ENCODE measurements around the gene CNOT6. TPM values are rescaled to one million over a fixed set of nuclear protein-coding genes. Genes with fewer than 3 reads are reported as not detected.
A peak's percentile ranks its signal among the peaks of the same experiment; 100 is the strongest.

Gene CNOT6
- total RNA-seq, 1 donor from 2014 or later = 38.5 TPM

- H3F3A ChIP-seq (ENCODE audit: low read depth) = no peaks in the 10 kb centered on the region
- no peaks in the 10 kb centered on the region for H4K20me1 ChIP-seq (ENCODE audit: low read depth)
- H3K4me1 Mint-ChIP-seq = peaks cover 4% of the 10 kb centered on the region
- H3K27ac Mint-ChIP-seq = no peak overlapping the region
- no peak overlapping the region for H3K4me2 ChIP-seq
- peaks cover 5% of the 10 kb centered on the region for H3K36me3 Mint-ChIP-seq
- peaks cover 65% of the 10 kb centered on the region for H3K27me3 ChIP-seq
- H3K4me1 ChIP-seq = peaks cover 12% of the 10 kb centered on the region
- H3K9me3 ChIP-seq (ENCODE audit: low read depth) = no peaks in the 10 kb centered on the region
- H3K36me3 ChIP-seq = no peaks in the 10 kb centered on the region
- H3K4me3 Mint-ChIP-seq = no peak overlapping the region
- H3K4me3 ChIP-seq = no peak overlapping the region
- no peak overlapping the region for H2AFZ ChIP-seq (replicated peaks)
- TF ChIP-seq EZH2phosphoT487 (IDR thresholded peaks at IDR 0.05) (no peak), EZH2 (IDR thresholded peaks at IDR 0.05) (no peak), CTCF (IDR thresholded peaks at IDR 0.05) (no peak)
- peaks cover 32% of the 10 kb centered on the region for H3K27me3 Mint-ChIP-seq (ENCODE audit: insufficient read depth, low read depth)
- DNase-seq (ENCODE audit: low spot score) = no peak
- peaks cover 13% of the 10 kb centered on the region for H3K9me3 Mint-ChIP-seq
- no peaks in the 10 kb centered on the region for H3K79me2 ChIP-seq (ENCODE audit: low read depth)
- no peak overlapping the region for H3K27ac ChIP-seq
- no peak overlapping the region for H3K9ac ChIP-seq
Observed at GRCh38 chr5:180586204-180586603, 92.0 kb downstream of the CNOT6 start.

GRCh38 chr5:180586870-180587269 lies 92.7 kb downstream of the CNOT6 start:
- Histone ChIP-seq H3K79me2 (ENCODE audit: low read depth) (no peaks in the 10 kb centered on the region), H3K27ac (no peak overlapping the region), H3K4me2 (no peak overlapping the region), H3K4me1 (peaks cover 12% of the 10 kb centered on the region), H3K4me3 (no peak overlapping the region), H3F3A (ENCODE audit: low read depth) (no peaks in the 10 kb centered on the region), H3K36me3 (no peaks in the 10 kb centered on the region), H3K9me3 (ENCODE audit: low read depth) (no peaks in the 10 kb centered on the region), H2AFZ (replicated peaks) (no peak overlapping the region), H3K27me3 (peaks cover 71% of the 10 kb centered on the region), H3K9ac (no peak overlapping the region), H4K20me1 (ENCODE audit: low read depth) (no peaks in the 10 kb centered on the region)
- Mint-ChIP-seq H3K4me3 (no peak overlapping the region), H3K36me3 (peaks cover 5% of the 10 kb centered on the region), H3K4me1 (peaks cover 4% of the 10 kb centered on the region), H3K9me3 (peaks cover 13% of the 10 kb centered on the region), H3K27ac (no peak overlapping the region), H3K27me3 (ENCODE audit: insufficient read depth, low read depth) (peaks cover 32% of the 10 kb centered on the region)
- no peak for DNase-seq (ENCODE audit: low spot score)
- TF ChIP-seq EZH2 (IDR thresholded peaks at IDR 0.05) = no peak
- TF ChIP-seq EZH2phosphoT487 (IDR thresholded peaks at IDR 0.05) = no peak
- TF ChIP-seq CTCF (IDR thresholded peaks at IDR 0.05) = no peak

GRCh38 chr5:180589771-180590542 lies 95.8 kb downstream of the CNOT6 start:
- Histone ChIP-seq H2AFZ (replicated peaks) (peak overlapping the region; percentile 90), H3K27me3 (peaks cover 90% of the 10 kb centered on the region), H3F3A (ENCODE audit: low read depth) (peaks cover 3% of the 10 kb centered on the region), H3K4me1 (peaks cover 12% of the 10 kb centered on the region), H3K27ac (no peak overlapping the region), H3K4me2 (peak overlapping the region; percentile 93), H3K36me3 (no peaks in the 10 kb centered on the region), H3K4me3 (peak overlapping the region; percentile 56), H3K9me3 (ENCODE audit: low read depth) (no peaks in the 10 kb centered on the region), H3K79me2 (ENCODE audit: low read depth) (no peaks in the 10 kb centered on the region), H3K9ac (no peak overlapping the region), H4K20me1 (ENCODE audit: low read depth) (no peaks in the 10 kb centered on the region)
- TF ChIP-seq CTCF (IDR thresholded peaks at IDR 0.05) = no peak
- peak; percentile 84 for TF ChIP-seq EZH2phosphoT487 (IDR thresholded peaks at IDR 0.05)
- no peak for TF ChIP-seq EZH2 (IDR thresholded peaks at IDR 0.05)
- Mint-ChIP-seq H3K4me3 (peak overlapping the region; percentile 70), H3K4me1 (peaks cover 11% of the 10 kb centered on the region), H3K9me3 (peaks cover 8% of the 10 kb centered on the region), H3K27ac (no peak overlapping the region), H3K27me3 (ENCODE audit: insufficient read depth, low read depth) (peaks cover 47% of the 10 kb centered on the region), H3K36me3 (peaks cover 2% of the 10 kb centered on the region)
- peak; percentile 24 for DNase-seq (ENCODE audit: low spot score)
